Rectal smooth muscle tissue (tissue), 1 donor: ENCODE measurements around the gene UPF1.

Experiments
- H3K27ac ChIP-seq: one replicate; pipeline ENCODE4 v1.7.0; 2013; ENCODE audit warnings: low read depth, low read length, inconsistent platforms
- H3K27me3 ChIP-seq: one replicate; pipeline ENCODE4 v1.7.0; 2013; ENCODE audit warnings: low read length; ENCODE audit not compliant: control insufficient read depth, insufficient read depth
- H3K36me3 ChIP-seq: one replicate; pipeline ENCODE4 v1.7.0; 2013; ENCODE audit warnings: low read length; ENCODE audit not compliant: control insufficient read depth, insufficient read depth
- H3K4me1 ChIP-seq: one replicate; pipeline ENCODE4 v1.7.0; 2013; ENCODE audit warnings: low read length; ENCODE audit not compliant: control insufficient read depth, insufficient read depth
- H3K4me3 ChIP-seq: one replicate; pipeline ENCODE4 v1.7.0; 2013; ENCODE audit warnings: low read length
- H3K9ac ChIP-seq: one replicate; pipeline ENCODE4 v1.7.0; 2013; ENCODE audit warnings: low read length

UPF1 gene

GRCh38 chr19:18858906-18859646 lies 27.3 kb downstream of the UPF1 start:
- no peak overlapping the region for H3K27ac ChIP-seq

GRCh38 chr19:18859676-18860301 lies 28.0 kb downstream of the UPF1 start:
- Histone ChIP-seq H3K4me3 (no peak overlapping the region), H3K36me3 (peaks cover 76% of the 10 kb centered on the region), H3K4me1 (no peaks in the 10 kb centered on the region), H3K9ac (no peak overlapping the region), H3K27ac (no peak overlapping the region), H3K27me3 (no peaks in the 10 kb centered on the region)

More at GRCh38 chr19:18858906-18859646, 27.3 kb downstream of the UPF1 start:
- Histone ChIP-seq H3K9ac (no peak overlapping the region), H3K4me3 (no peak overlapping the region), H3K4me1 (no peaks in the 10 kb centered on the region), H3K27me3 (no peaks in the 10 kb centered on the region), H3K36me3 (peaks cover 81% of the 10 kb centered on the region)

GRCh38 chr19:18860302-18860700 lies 28.5 kb downstream of the UPF1 start:
- H3K27ac ChIP-seq = no peak overlapping the region
- H3K9ac ChIP-seq = no peak overlapping the region
- peaks cover 74% of the 10 kb centered on the region for H3K36me3 ChIP-seq
- H3K27me3 ChIP-seq = no peaks in the 10 kb centered on the region
- H3K4me3 ChIP-seq = no peak overlapping the region
- H3K4me1 ChIP-seq = no peaks in the 10 kb centered on the region

- Histone ChIP-seq H3K4me3 (no peak overlapping the region), H3K9ac (no peak overlapping the region), H3K27me3 (no peaks in the 10 kb centered on the region), H3K27ac (no peak overlapping the region), H3K4me1 (no peaks in the 10 kb centered on the region), H3K36me3 (peaks cover 75% of the 10 kb centered on the region)
Measured at GRCh38 chr19:18860725-18861124, 29.0 kb downstream of the UPF1 start.

- no peak overlapping the region for H3K27ac ChIP-seq
- no peaks in the 10 kb centered on the region for H3K4me1 ChIP-seq
- no peak overlapping the region for H3K9ac ChIP-seq
- H3K27me3 ChIP-seq = no peaks in the 10 kb centered on the region
- H3K4me3 ChIP-seq = no peak overlapping the region
- H3K36me3 ChIP-seq = peaks cover 74% of the 10 kb centered on the region
Measured at GRCh38 chr19:18861235-18861634, 29.5 kb downstream of the UPF1 start.

- Histone ChIP-seq H3K36me3 (peaks cover 68% of the 10 kb centered on the region), H3K27me3 (no peaks in the 10 kb centered on the region), H3K4me1 (no peaks in the 10 kb centered on the region), H3K4me3 (no peak overlapping the region), H3K9ac (no peak overlapping the region), H3K27ac (no peak overlapping the region)
Measured at GRCh38 chr19:18861917-18862316, 30.2 kb downstream of the UPF1 start.

GRCh38 chr19:18862976-18863842 lies 31.4 kb downstream of the UPF1 start:
- no peaks in the 10 kb centered on the region for H3K4me1 ChIP-seq
- H3K9ac ChIP-seq = no peak overlapping the region
- no peaks in the 10 kb centered on the region for H3K27me3 ChIP-seq
- no peak overlapping the region for H3K27ac ChIP-seq
- H3K36me3 ChIP-seq = peaks cover 74% of the 10 kb centered on the region
- H3K4me3 ChIP-seq = no peak overlapping the region

GRCh38 chr19:18863843-18864362 lies 32.1 kb downstream of the UPF1 start:
- H3K36me3 ChIP-seq = peaks cover 68% of the 10 kb centered on the region
- H3K9ac ChIP-seq = no peak overlapping the region
- H3K27ac ChIP-seq = no peak overlapping the region
- no peaks in the 10 kb centered on the region for H3K27me3 ChIP-seq
- H3K4me1 ChIP-seq = no peaks in the 10 kb centered on the region
- no peak overlapping the region for H3K4me3 ChIP-seq

GRCh38 chr19:18865106-18865972 lies 33.6 kb downstream of the UPF1 start:
- H3K4me3 ChIP-seq = no peak overlapping the region
- no peak overlapping the region for H3K27ac ChIP-seq
- H3K9ac ChIP-seq = no peak overlapping the region
- H3K4me1 ChIP-seq = no peaks in the 10 kb centered on the region
- H3K27me3 ChIP-seq = no peaks in the 10 kb centered on the region
- peaks cover 54% of the 10 kb centered on the region for H3K36me3 ChIP-seq

- Histone ChIP-seq H3K36me3 (peaks cover 46% of the 10 kb centered on the region), H3K9ac (no peak overlapping the region), H3K27ac (no peak overlapping the region), H3K27me3 (no peaks in the 10 kb centered on the region), H3K4me1 (no peaks in the 10 kb centered on the region), H3K4me3 (no peak overlapping the region)
Measured at GRCh38 chr19:18865973-18866799, 34.4 kb downstream of the UPF1 start.

GRCh38 chr19:18866800-18867123 lies 35.0 kb downstream of the UPF1 start:
- Histone ChIP-seq H3K27ac (no peak overlapping the region), H3K4me3 (no peak overlapping the region), H3K9ac (no peak overlapping the region), H3K36me3 (peaks cover 43% of the 10 kb centered on the region), H3K27me3 (no peaks in the 10 kb centered on the region), H3K4me1 (no peaks in the 10 kb centered on the region)
